ENCODE data around the gene PCYT1A.

The PCYT1A gene

GRCh38 chr3:196203846-196204245, 83.7 kb downstream of the PCYT1A start:
- H3K4me3 ChIP-seq (ENCODE audit: low read depth, low read length) = no peak overlapping the region
- no peak for TF ChIP-seq CTCF (IDR thresholded peaks at IDR 0.05; ENCODE audit: borderline replicate concordance, insufficient read depth, low read depth, low read length)

GRCh38 chr3:196202516-196202970, 85.0 kb downstream of the PCYT1A start:
- no peak overlapping the region for H3K4me3 ChIP-seq (ENCODE audit: low read depth, low read length)
- TF ChIP-seq CTCF (IDR thresholded peaks at IDR 0.05; ENCODE audit: borderline replicate concordance, insufficient read depth, low read depth, low read length) = no peak

GRCh38 chr3:196198771-196199753, 88.5 kb downstream of the PCYT1A start:
- 0 out of 2 replicates have a peak, but pooled peaks have one; percentile 30 for TF ChIP-seq CTCF (IDR thresholded peaks at IDR 0.05; ENCODE audit: borderline replicate concordance, insufficient read depth, low read depth, low read length)
- no peak overlapping the region for H3K4me3 ChIP-seq (ENCODE audit: low read depth, low read length)

GRCh38 chr3:196198081-196198675, 89.3 kb downstream of the PCYT1A start:
- no peak overlapping the region for H3K4me3 ChIP-seq (ENCODE audit: low read depth, low read length)
- TF ChIP-seq CTCF (IDR thresholded peaks at IDR 0.05; ENCODE audit: borderline replicate concordance, insufficient read depth, low read depth, low read length) = no peak

GRCh38 chr3:196197524-196197923, 90.0 kb downstream of the PCYT1A start:
- no peak for TF ChIP-seq CTCF (IDR thresholded peaks at IDR 0.05; ENCODE audit: borderline replicate concordance, insufficient read depth, low read depth, low read length)
- H3K4me3 ChIP-seq (ENCODE audit: low read depth, low read length) = no peak overlapping the region

GRCh38 chr3:196195664-196196265, 91.8 kb downstream of the PCYT1A start:
- no peak overlapping the region for H3K4me3 ChIP-seq (ENCODE audit: low read depth, low read length)
- no peak for TF ChIP-seq CTCF (IDR thresholded peaks at IDR 0.05; ENCODE audit: borderline replicate concordance, insufficient read depth, low read depth, low read length)

All from GM12875 (cell line).